Measurements from ENCODE around the gene GDF9.

GDF9 gene

DNA sequence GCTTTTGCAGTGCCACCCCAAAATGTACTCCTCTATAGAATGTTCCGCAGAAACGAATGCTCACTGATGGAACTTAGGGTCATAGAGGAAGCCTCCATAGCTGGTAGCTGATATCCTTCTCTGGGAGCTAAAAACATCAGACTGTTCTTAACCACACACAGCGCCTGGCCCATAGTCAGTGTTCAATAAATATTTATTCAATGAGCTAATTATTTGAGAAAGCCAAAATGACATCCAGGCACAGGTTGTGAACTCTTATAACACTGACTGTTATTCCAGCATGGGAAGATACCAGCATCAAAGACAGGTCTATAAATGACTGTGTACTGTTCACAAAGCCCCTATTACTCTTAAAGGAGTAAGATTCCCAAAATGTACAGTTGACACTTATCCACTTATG, 12.9 kb downstream of the GDF9 start:
- no peaks in the 10 kb centered on the region for H3K4me1 ChIP-seq (ENCODE audit: insufficient read depth, low read length)
- no peak overlapping the region for H3K27ac ChIP-seq (ENCODE audit: low read depth, low read length)
- no peak overlapping the region for H3K4me3 ChIP-seq (ENCODE audit: low read depth in 1 of 2, low read length in 2 of 2)
- H3K9ac ChIP-seq (ENCODE audit: low read length): no peak overlapping the region
- no peaks in the 10 kb centered on the region for H3K9me3 ChIP-seq (ENCODE audit: low read length)
- no peaks in the 10 kb centered on the region for H3K36me3 ChIP-seq (ENCODE audit: insufficient read depth, low read length)
- H3K27me3 ChIP-seq (ENCODE audit: control insufficient read depth in 1 of 2, insufficient read depth in 2 of 2, low read length in 2 of 2): no peaks in the 10 kb centered on the region

DNA sequence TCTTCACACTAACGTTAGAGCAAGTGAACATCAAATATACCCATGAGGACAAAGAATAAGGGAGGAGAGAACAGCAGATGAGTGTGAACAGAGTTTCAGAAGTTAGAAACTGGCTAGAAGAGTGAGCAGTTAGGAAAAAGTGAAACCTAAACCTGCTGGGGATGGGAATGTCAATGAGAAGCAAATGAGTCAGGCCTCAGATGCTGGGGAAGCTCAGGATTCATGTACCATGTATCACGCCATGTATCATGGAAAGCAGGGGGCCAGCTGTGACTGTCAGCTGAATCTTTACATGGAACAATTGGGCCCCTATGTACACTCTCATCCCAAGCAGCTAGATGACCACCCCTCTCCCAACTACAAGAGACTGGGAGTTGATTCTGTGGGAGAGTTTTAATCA, 16.2 kb downstream of the GDF9 start:
- Histone ChIP-seq H3K27me3 (ENCODE audit: control insufficient read depth in 1 of 2, insufficient read depth in 2 of 2, low read length in 2 of 2) (no peaks in the 10 kb centered on the region), H3K4me3 (ENCODE audit: low read depth in 1 of 2, low read length in 2 of 2) (no peak overlapping the region), H3K4me1 (ENCODE audit: insufficient read depth, low read length) (no peaks in the 10 kb centered on the region), H3K27ac (ENCODE audit: low read depth, low read length) (no peak overlapping the region), H3K9me3 (ENCODE audit: low read length) (no peaks in the 10 kb centered on the region), H3K9ac (ENCODE audit: low read length) (no peak overlapping the region), H3K36me3 (ENCODE audit: insufficient read depth, low read length) (no peaks in the 10 kb centered on the region)

- Histone ChIP-seq H3K4me1 (ENCODE audit: insufficient read depth, low read length) (no peaks in the 10 kb centered on the region), H3K4me3 (ENCODE audit: low read depth in 1 of 2, low read length in 2 of 2) (no peak overlapping the region), H3K27me3 (ENCODE audit: control insufficient read depth in 1 of 2, insufficient read depth in 2 of 2, low read length in 2 of 2) (no peaks in the 10 kb centered on the region), H3K9ac (ENCODE audit: low read length) (no peak overlapping the region), H3K36me3 (ENCODE audit: insufficient read depth, low read length) (no peaks in the 10 kb centered on the region), H3K27ac (ENCODE audit: low read depth, low read length) (no peak overlapping the region), H3K9me3 (ENCODE audit: low read length) (no peaks in the 10 kb centered on the region)
Measured at GRCh38 chr5:132849347-132849746, 16.9 kb downstream of the GDF9 start.

DNA sequence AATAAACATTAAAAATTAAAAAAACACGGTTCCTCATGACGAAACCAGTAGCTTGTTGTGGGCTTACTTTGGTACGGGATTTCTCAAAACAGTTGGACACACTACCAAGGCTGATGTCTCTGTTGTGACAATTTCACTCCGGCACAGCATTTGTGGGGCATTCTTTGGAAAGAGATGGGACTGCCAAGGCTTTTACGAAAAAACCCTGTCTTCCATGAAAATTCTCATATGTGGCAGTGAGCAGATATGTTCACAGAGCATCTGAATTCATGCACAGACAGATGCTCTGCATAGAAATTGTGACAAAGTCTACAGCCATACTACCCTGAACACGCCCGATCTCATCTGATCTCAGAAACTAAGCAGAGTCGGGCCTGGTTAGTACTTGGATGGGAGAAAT, 18.0 kb downstream of the GDF9 start:
- no peaks in the 10 kb centered on the region for H3K9me3 ChIP-seq (ENCODE audit: low read length)
- no peaks in the 10 kb centered on the region for H3K27me3 ChIP-seq (ENCODE audit: control insufficient read depth in 1 of 2, insufficient read depth in 2 of 2, low read length in 2 of 2)
- H3K4me1 ChIP-seq (ENCODE audit: insufficient read depth, low read length): no peaks in the 10 kb centered on the region
- H3K36me3 ChIP-seq (ENCODE audit: insufficient read depth, low read length): no peaks in the 10 kb centered on the region
- H3K9ac ChIP-seq (ENCODE audit: low read length): no peak overlapping the region
- H3K27ac ChIP-seq (ENCODE audit: low read depth, low read length): no peak overlapping the region
- no peak overlapping the region for H3K4me3 ChIP-seq (ENCODE audit: low read depth in 1 of 2, low read length in 2 of 2)

DNA sequence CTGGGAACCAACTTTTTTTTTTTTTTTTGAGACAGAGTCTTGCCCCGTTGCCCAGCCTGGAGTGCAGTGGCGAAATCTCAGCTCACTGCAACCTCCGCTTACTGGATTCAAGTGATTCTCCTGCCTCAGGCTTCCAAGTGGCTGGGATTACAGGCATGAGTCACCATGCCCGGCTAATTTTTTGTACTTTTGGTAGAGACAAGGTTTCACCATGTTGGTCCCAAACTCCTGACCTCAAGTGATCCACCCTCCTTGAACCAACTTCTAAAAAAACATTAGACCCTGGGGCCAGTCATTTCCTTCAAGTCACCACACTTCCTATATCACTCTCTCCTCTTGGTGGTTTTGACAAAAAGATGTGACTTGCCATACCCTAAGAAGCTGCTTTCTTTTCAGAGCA, 25.0 kb downstream of the GDF9 start:
- no peak overlapping the region for H3K9ac ChIP-seq (ENCODE audit: low read length)
- H3K27ac ChIP-seq (ENCODE audit: low read depth, low read length): no peak overlapping the region
- H3K4me1 ChIP-seq (ENCODE audit: insufficient read depth, low read length): peaks cover 7% of the 10 kb centered on the region
- H3K9me3 ChIP-seq (ENCODE audit: low read length): no peaks in the 10 kb centered on the region
- no peaks in the 10 kb centered on the region for H3K36me3 ChIP-seq (ENCODE audit: insufficient read depth, low read length)
- no peaks in the 10 kb centered on the region for H3K27me3 ChIP-seq (ENCODE audit: control insufficient read depth in 1 of 2, insufficient read depth in 2 of 2, low read length in 2 of 2)
- H3K4me3 ChIP-seq (ENCODE audit: low read depth in 1 of 2, low read length in 2 of 2): no peak overlapping the region

GRCh38 chr5:132840896-132841295, 25.4 kb downstream of the GDF9 start:
- Histone ChIP-seq H3K27me3 (ENCODE audit: control insufficient read depth in 1 of 2, insufficient read depth in 2 of 2, low read length in 2 of 2) (no peaks in the 10 kb centered on the region), H3K9me3 (ENCODE audit: low read length) (no peaks in the 10 kb centered on the region), H3K27ac (ENCODE audit: low read depth, low read length) (no peak overlapping the region), H3K4me1 (ENCODE audit: insufficient read depth, low read length) (peaks cover 7% of the 10 kb centered on the region), H3K4me3 (ENCODE audit: low read depth in 1 of 2, low read length in 2 of 2) (no peak overlapping the region), H3K9ac (ENCODE audit: low read length) (no peak overlapping the region), H3K36me3 (ENCODE audit: insufficient read depth, low read length) (no peaks in the 10 kb centered on the region)

GRCh38 chr5:132840313-132840712, 26.0 kb downstream of the GDF9 start:
- no peak overlapping the region for H3K27ac ChIP-seq (ENCODE audit: low read depth, low read length)
- no peaks in the 10 kb centered on the region for H3K36me3 ChIP-seq (ENCODE audit: insufficient read depth, low read length)
- H3K4me1 ChIP-seq (ENCODE audit: insufficient read depth, low read length): peaks cover 7% of the 10 kb centered on the region
- no peak overlapping the region for H3K4me3 ChIP-seq (ENCODE audit: low read depth in 1 of 2, low read length in 2 of 2)
- no peak overlapping the region for H3K9ac ChIP-seq (ENCODE audit: low read length)
- no peaks in the 10 kb centered on the region for H3K27me3 ChIP-seq (ENCODE audit: control insufficient read depth in 1 of 2, insufficient read depth in 2 of 2, low read length in 2 of 2)
- no peaks in the 10 kb centered on the region for H3K9me3 ChIP-seq (ENCODE audit: low read length)

GRCh38 chr5:132839426-132840301, 26.6 kb downstream of the GDF9 start:
- peaks cover 7% of the 10 kb centered on the region for H3K4me1 ChIP-seq (ENCODE audit: insufficient read depth, low read length)
- H3K27ac ChIP-seq (ENCODE audit: low read depth, low read length): peak overlapping the region; percentile 13
- no peak overlapping the region for H3K9ac ChIP-seq (ENCODE audit: low read length)

GRCh38 chr5:132838516-132839282, 27.6 kb downstream of the GDF9 start:
- Histone ChIP-seq H3K9me3 (ENCODE audit: low read length) (no peaks in the 10 kb centered on the region), H3K27ac (ENCODE audit: low read depth, low read length) (no peak overlapping the region), H3K9ac (ENCODE audit: low read length) (no peak overlapping the region), H3K36me3 (ENCODE audit: insufficient read depth, low read length) (no peaks in the 10 kb centered on the region), H3K27me3 (ENCODE audit: control insufficient read depth in 1 of 2, insufficient read depth in 2 of 2, low read length in 2 of 2) (no peaks in the 10 kb centered on the region), H3K4me1 (ENCODE audit: insufficient read depth, low read length) (peaks cover 7% of the 10 kb centered on the region), H3K4me3 (ENCODE audit: low read depth in 1 of 2, low read length in 2 of 2) (no peak overlapping the region)

More at GRCh38 chr5:132839426-132840301, 26.6 kb downstream of the GDF9 start:
- Histone ChIP-seq H3K4me3 (ENCODE audit: low read depth in 1 of 2, low read length in 2 of 2) (no peak overlapping the region), H3K27me3 (ENCODE audit: control insufficient read depth in 1 of 2, insufficient read depth in 2 of 2, low read length in 2 of 2) (no peaks in the 10 kb centered on the region), H3K9me3 (ENCODE audit: low read length) (no peaks in the 10 kb centered on the region), H3K36me3 (ENCODE audit: insufficient read depth, low read length) (no peaks in the 10 kb centered on the region)

- Histone ChIP-seq H3K36me3 (ENCODE audit: insufficient read depth, low read length) (no peaks in the 10 kb centered on the region), H3K4me1 (ENCODE audit: insufficient read depth, low read length) (peaks cover 7% of the 10 kb centered on the region), H3K27ac (ENCODE audit: low read depth, low read length) (no peak overlapping the region), H3K27me3 (ENCODE audit: control insufficient read depth in 1 of 2, insufficient read depth in 2 of 2, low read length in 2 of 2) (no peaks in the 10 kb centered on the region), H3K9me3 (ENCODE audit: low read length) (no peaks in the 10 kb centered on the region), H3K9ac (ENCODE audit: low read length) (no peak overlapping the region), H3K4me3 (ENCODE audit: low read depth in 1 of 2, low read length in 2 of 2) (no peak overlapping the region)
Measured at GRCh38 chr5:132837868-132838267, 28.4 kb downstream of the GDF9 start.

- no peaks in the 10 kb centered on the region for H3K27me3 ChIP-seq (ENCODE audit: control insufficient read depth in 1 of 2, insufficient read depth in 2 of 2, low read length in 2 of 2)
- H3K4me3 ChIP-seq (ENCODE audit: low read depth in 1 of 2, low read length in 2 of 2): no peak overlapping the region
- H3K27ac ChIP-seq (ENCODE audit: low read depth, low read length): no peak overlapping the region
- H3K36me3 ChIP-seq (ENCODE audit: insufficient read depth, low read length): no peaks in the 10 kb centered on the region
- H3K9me3 ChIP-seq (ENCODE audit: low read length): no peaks in the 10 kb centered on the region
- H3K4me1 ChIP-seq (ENCODE audit: insufficient read depth, low read length): peaks cover 7% of the 10 kb centered on the region
- no peak overlapping the region for H3K9ac ChIP-seq (ENCODE audit: low read length)
Measured at GRCh38 chr5:132836852-132837251, 29.4 kb downstream of the GDF9 start.
